ENCODE results near the gene RHBDL3.

DNA sequence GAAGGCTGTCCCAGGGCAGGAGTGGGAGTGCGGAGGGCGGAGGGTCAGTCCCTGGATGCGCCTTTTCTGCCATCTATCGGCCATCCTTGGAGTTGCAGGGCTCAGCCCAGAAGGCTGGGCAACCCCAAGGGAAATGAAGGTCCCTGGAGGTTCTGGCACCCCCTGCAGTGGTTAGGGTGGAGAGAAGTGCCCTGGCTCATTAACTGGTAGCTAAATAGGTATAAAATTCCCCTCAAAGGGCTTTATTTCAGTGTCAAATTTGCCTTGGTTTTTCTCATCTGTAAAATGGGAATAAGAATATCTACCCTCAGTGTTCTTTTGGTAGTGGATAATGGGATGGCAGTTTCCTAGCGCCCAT lies 53.9 kb downstream of the RHBDL3 start:
- peak; percentile 96 for TF ChIP-seq CTCF (IDR thresholded peaks at IDR 0.05; ENCODE audit: low read length)
- TF ChIP-seq EZH2 (optimal IDR thresholded peaks at IDR 0.05; ENCODE audit: low read depth, low read length) = no peak
- no peak for TF ChIP-seq EZH2phosphoT487 (IDR thresholded peaks at IDR 0.05; ENCODE audit: low read length)
